Stimulated activated naive CD8-positive, alpha-beta T cell treated with anti-CD3 and anti-CD28 coated beads, Interleukin-15, Interleukin-2, amounts not matched to agents 100 ng/mL and 50 ng/mL, for 24 hours (primary cell): Measurements from ENCODE around the gene MRPS6.
A peak's percentile ranks its signal among the peaks of the same experiment; 100 is the strongest.

Experiments
- H3K27ac Mint-ChIP-seq: one replicate; pipeline ENCODE4 v1.8.0; 2021; ENCODE audit warnings: mild to moderate bottlenecking, mixed read lengths
- H3K27me3 Mint-ChIP-seq: one replicate; pipeline ENCODE4 v1.8.0; 2021; ENCODE audit warnings: mixed read lengths
- H3K36me3 Mint-ChIP-seq: one replicate; pipeline ENCODE4 v1.8.0; 2021; ENCODE audit warnings: low read depth, mixed read lengths
- H3K4me1 Mint-ChIP-seq: one replicate; pipeline ENCODE4 v1.8.0; 2021; ENCODE audit warnings: low read depth, mixed read lengths
- H3K4me3 Mint-ChIP-seq: one replicate; pipeline ENCODE4 v1.8.0; 2021; ENCODE audit warnings: mild to moderate bottlenecking, mixed read lengths
- H3K9me3 Mint-ChIP-seq: one replicate; pipeline ENCODE4 v1.8.0; 2021; ENCODE audit warnings: mixed read lengths

Gene MRPS6

GRCh38 chr21:34073032-34073748 is at the start of gene MRPS6, which contains the start of gene SLC5A3:
MRPS6 (plus strand) TSS chr21:34073578; CDS start chr21:34073701, 123 bp downstream.
SLC5A3 (plus strand) TSS chr21:34073578; CDS start chr21:34095199, 21,621 bp downstream.
- Mint-ChIP-seq H3K27ac (peak within 1 kb of the TSS; percentile 92), H3K36me3 (peaks cover 30% of the 10 kb centered on the region), H3K27me3 (no peaks in the 10 kb centered on the region), H3K9me3 (no peaks in the 10 kb centered on the region), H3K4me1 (peaks cover 6% of the 10 kb centered on the region), H3K4me3 (peak within 1 kb of the TSS; percentile 96)

- Mint-ChIP-seq H3K4me3 (no peak overlapping the region), H3K27me3 (no peaks in the 10 kb centered on the region), H3K27ac (no peak overlapping the region), H3K4me1 (peaks cover 3% of the 10 kb centered on the region), H3K36me3 (no peaks in the 10 kb centered on the region), H3K9me3 (no peaks in the 10 kb centered on the region)
These were observed 49.5 kb upstream of the MRPS6 start for GRCh38 chr21:34023691-34024373.

GRCh38 chr21:34024374-34024693 is 49.0 kb upstream of the MRPS6 start:
- Mint-ChIP-seq H3K36me3 (no peaks in the 10 kb centered on the region), H3K9me3 (no peaks in the 10 kb centered on the region), H3K4me3 (no peak overlapping the region), H3K27me3 (no peaks in the 10 kb centered on the region), H3K27ac (no peak overlapping the region), H3K4me1 (no peaks in the 10 kb centered on the region)

- no peak overlapping the region for H3K4me3 Mint-ChIP-seq
- H3K36me3 Mint-ChIP-seq = no peaks in the 10 kb centered on the region
These were observed 45.5 kb upstream of the MRPS6 start for GRCh38 chr21:34027721-34028461.

GRCh38 chr21:34029743-34030528 is 43.4 kb upstream of the MRPS6 start:
- H3K9me3 Mint-ChIP-seq = peaks cover 4% of the 10 kb centered on the region
- peak overlapping the region; percentile 89 for H3K27ac Mint-ChIP-seq
- peak overlapping the region; percentile 60 for H3K4me3 Mint-ChIP-seq
- H3K4me1 Mint-ChIP-seq = peaks cover 30% of the 10 kb centered on the region
- H3K36me3 Mint-ChIP-seq = no peaks in the 10 kb centered on the region
- no peaks in the 10 kb centered on the region for H3K27me3 Mint-ChIP-seq

More at GRCh38 chr21:34027721-34028461, 45.5 kb upstream of the MRPS6 start:
- Mint-ChIP-seq H3K9me3 (peaks cover 4% of the 10 kb centered on the region), H3K27me3 (no peaks in the 10 kb centered on the region), H3K4me1 (peaks cover 29% of the 10 kb centered on the region), H3K27ac (no peak overlapping the region)

GRCh38 chr21:34031835-34032370 is 41.5 kb upstream of the MRPS6 start:
- Mint-ChIP-seq H3K27me3 (no peaks in the 10 kb centered on the region), H3K4me1 (peaks cover 30% of the 10 kb centered on the region), H3K4me3 (no peak overlapping the region), H3K9me3 (peaks cover 4% of the 10 kb centered on the region), H3K27ac (no peak overlapping the region), H3K36me3 (no peaks in the 10 kb centered on the region)

- H3K4me3 Mint-ChIP-seq = no peak overlapping the region
- H3K36me3 Mint-ChIP-seq = no peaks in the 10 kb centered on the region
- no peaks in the 10 kb centered on the region for H3K27me3 Mint-ChIP-seq
- H3K9me3 Mint-ChIP-seq = peaks cover 4% of the 10 kb centered on the region
- peaks cover 30% of the 10 kb centered on the region for H3K4me1 Mint-ChIP-seq
- H3K27ac Mint-ChIP-seq = no peak overlapping the region
These were observed 38.9 kb upstream of the MRPS6 start for GRCh38 chr21:34034369-34035014.

GRCh38 chr21:34035619-34036354 is 37.6 kb upstream of the MRPS6 start:
- Mint-ChIP-seq H3K9me3 (no peaks in the 10 kb centered on the region), H3K27me3 (no peaks in the 10 kb centered on the region), H3K4me3 (no peak overlapping the region), H3K4me1 (peaks cover 20% of the 10 kb centered on the region), H3K36me3 (no peaks in the 10 kb centered on the region), H3K27ac (no peak overlapping the region)

GRCh38 chr21:34037009-34037795 is 36.2 kb upstream of the MRPS6 start:
- Mint-ChIP-seq H3K4me1 (peaks cover 6% of the 10 kb centered on the region), H3K36me3 (no peaks in the 10 kb centered on the region), H3K27ac (no peak overlapping the region), H3K9me3 (no peaks in the 10 kb centered on the region), H3K27me3 (no peaks in the 10 kb centered on the region), H3K4me3 (no peak overlapping the region)

GRCh38 chr21:34039678-34040382 is 33.5 kb upstream of the MRPS6 start:
- H3K27me3 Mint-ChIP-seq = no peaks in the 10 kb centered on the region
- no peaks in the 10 kb centered on the region for H3K36me3 Mint-ChIP-seq
- no peak overlapping the region for H3K4me3 Mint-ChIP-seq
- no peak overlapping the region for H3K27ac Mint-ChIP-seq
- no peaks in the 10 kb centered on the region for H3K9me3 Mint-ChIP-seq
- peaks cover 13% of the 10 kb centered on the region for H3K4me1 Mint-ChIP-seq

GRCh38 chr21:34042735-34043134 is 30.6 kb upstream of the MRPS6 start:
- H3K9me3 Mint-ChIP-seq = no peaks in the 10 kb centered on the region
- no peaks in the 10 kb centered on the region for H3K27me3 Mint-ChIP-seq
- no peak overlapping the region for H3K27ac Mint-ChIP-seq
- H3K4me1 Mint-ChIP-seq = peaks cover 19% of the 10 kb centered on the region
- no peaks in the 10 kb centered on the region for H3K36me3 Mint-ChIP-seq
- no peak overlapping the region for H3K4me3 Mint-ChIP-seq

GRCh38 chr21:34043333-34043732 is 30.0 kb upstream of the MRPS6 start:
- no peak overlapping the region for H3K27ac Mint-ChIP-seq
- no peaks in the 10 kb centered on the region for H3K36me3 Mint-ChIP-seq
- H3K4me3 Mint-ChIP-seq = no peak overlapping the region
- H3K4me1 Mint-ChIP-seq = peaks cover 19% of the 10 kb centered on the region
- H3K27me3 Mint-ChIP-seq = no peaks in the 10 kb centered on the region
- H3K9me3 Mint-ChIP-seq = no peaks in the 10 kb centered on the region
